ENCODE measurements around the gene SPAG16. TPM values are rescaled to one million over a fixed set of nuclear protein-coding genes. Genes with fewer than 3 reads are reported as not detected.

The SPAG16 gene
- total RNA-seq, 1 donor from 2014 or later: 27.6 TPM

GRCh38 chr2:214365549-214365948, 1081.3 kb downstream of the SPAG16 start:
- DNase-seq (ENCODE audit: low spot score): no peak
- no peak for ATAC-seq
- intact Hi-C loops (cut with DNase I): no loop called here

DNA sequence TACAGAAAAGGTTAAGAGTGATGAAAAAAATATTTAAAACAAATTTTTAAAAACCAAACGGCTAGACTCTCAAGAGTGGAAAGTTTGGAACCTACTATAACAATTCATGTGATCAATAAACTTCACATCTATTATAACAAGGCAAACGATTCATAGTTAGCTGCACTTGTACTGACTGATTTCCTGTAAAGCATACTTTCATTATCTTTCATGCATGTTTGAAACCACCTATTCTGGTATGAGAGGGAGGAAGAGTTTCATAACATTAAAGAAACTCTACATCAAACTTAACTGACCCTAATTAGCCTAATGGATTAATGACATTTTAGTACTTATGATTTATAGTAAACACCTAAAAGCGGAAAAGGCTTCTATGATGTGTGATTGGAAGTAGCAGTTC, 1082.9 kb downstream of the SPAG16 start:
- DNase-seq (ENCODE audit: low spot score): no peak
- intact Hi-C loops (cut with DNase I): no loop called here

DNA sequence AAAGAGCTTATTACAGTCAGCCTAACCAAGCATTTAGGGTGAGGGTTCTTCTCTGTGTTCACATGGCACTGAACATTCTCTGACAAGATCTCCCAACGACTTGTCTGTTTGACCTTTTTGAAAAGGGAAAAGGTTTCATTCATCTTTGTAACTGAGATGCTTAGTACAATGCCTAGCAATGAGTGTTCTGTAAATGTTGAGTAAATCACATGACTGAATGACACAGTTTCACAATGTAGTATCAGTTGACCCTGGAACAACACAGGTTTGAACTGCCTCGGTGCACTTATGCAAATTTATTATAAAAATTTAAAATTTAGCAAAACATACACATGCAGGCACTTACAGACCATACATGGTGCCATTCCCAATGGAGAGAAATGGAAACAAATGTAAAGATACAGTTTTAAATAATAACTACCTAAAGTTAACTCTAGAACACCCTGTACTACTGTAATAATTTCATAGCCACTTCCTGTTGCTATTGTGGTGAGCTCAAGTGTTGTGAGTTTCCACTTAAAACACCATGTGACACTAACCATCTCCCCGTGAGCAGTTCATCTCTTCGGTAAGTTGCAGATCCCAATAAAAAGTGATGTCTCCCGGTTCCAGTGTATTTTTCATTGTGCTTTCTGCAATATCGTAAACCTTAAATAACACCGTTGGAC, 1092.5 kb downstream of the SPAG16 start:
- intact Hi-C loops (cut with DNase I): no loop called here
- ATAC-seq: no peak
- no peak for DNase-seq (ENCODE audit: low spot score)

More for the DNA sequence above, 1082.9 kb downstream of the SPAG16 start:
- ATAC-seq: no peak

DNA sequence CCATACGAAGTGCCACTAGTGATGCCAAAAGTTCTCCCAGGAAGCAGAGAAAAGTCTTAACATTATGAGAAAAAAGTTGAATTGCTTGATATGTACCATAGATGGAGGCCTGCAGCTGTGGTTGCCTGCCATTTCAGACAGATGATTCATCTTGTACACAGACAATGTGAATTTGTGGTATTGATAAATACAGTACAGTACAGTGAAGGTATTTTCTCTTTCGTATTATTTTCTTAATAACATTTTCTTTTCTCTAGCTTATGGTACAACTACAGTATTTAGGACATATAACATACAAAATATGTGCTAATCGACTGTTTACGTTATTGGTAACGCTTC, 1093.0 kb downstream of the SPAG16 start:
- intact Hi-C loops (cut with DNase I): no loop called here
- DNase-seq (ENCODE audit: low spot score): no peak
- ATAC-seq: no peak

GRCh38 chr2:214378455-214379103, 1094.3 kb downstream of the SPAG16 start:
- intact Hi-C loops (cut with DNase I): no loop called here
- ATAC-seq: no peak
- DNase-seq (ENCODE audit: low spot score): no peak

DNA sequence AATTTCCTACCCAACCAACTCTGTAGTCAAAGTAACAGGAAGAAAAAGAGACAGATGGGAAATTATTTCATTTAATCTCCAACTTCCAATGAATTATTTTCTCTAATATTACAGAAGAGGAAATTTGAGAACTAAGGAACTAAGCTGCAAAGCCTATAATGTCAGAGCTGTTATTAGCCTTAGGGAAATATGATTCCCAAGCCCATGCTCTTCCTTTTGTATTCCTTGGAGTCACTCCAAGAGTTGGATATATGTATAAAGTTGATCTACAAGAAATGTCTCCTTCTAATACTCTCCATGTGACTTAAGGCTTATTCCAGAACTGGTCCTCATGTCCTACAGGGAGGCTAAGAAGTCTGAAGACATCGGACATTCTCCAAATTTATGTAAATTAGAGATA, 1095.0 kb downstream of the SPAG16 start:
- DNase-seq (ENCODE audit: low spot score): no peak
- intact Hi-C loops (cut with DNase I): no loop called here
- ATAC-seq: no peak

DNA sequence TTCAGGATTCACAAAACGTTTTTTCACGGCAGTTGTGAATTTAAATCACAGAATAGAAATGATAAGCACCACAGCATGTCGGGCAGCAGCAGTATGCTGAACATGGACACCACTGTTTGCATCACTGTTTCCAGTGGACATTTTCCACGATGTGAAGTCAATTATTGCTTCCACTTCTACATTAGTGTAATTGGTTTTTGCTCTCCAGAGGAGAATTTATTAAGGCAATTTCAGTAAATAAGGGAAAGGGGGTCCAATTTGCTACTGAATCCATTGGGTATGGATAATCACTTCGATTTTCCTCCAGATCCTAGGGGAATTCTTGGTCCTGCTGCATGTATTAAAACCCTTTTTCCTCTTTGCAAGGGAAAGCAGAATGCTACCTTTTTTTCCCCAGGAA, 1096.4 kb downstream of the SPAG16 start:
- DNase-seq (ENCODE audit: low spot score): no peak
- intact Hi-C loops (cut with DNase I): no loop called here
- ATAC-seq: no peak

DNA sequence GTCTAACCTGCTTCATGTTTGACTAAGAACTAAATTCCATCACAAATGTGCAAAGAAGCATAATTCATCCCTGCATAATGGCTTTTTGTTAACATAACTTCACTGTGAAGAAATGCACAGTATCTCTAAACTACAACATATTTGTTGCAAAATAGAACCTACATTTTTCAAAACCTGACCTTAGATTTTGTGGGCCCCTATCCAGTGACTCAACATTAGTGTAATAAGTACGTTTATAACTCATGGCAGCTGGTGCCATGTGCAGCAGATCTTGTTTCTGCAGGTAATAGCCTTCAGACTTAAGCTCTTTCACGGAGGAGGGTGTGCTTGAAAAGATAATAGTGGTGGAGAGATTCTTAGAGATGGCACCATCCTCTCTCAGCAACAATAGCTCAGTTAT, 1098.0 kb downstream of the SPAG16 start:
- intact Hi-C loops (cut with DNase I): no loop called here
- DNase-seq (ENCODE audit: low spot score) (no peak), ATAC-seq (no peak)

GRCh38 chr2:214386720-214387119, 1102.5 kb downstream of the SPAG16 start:
- ATAC-seq (no peak), DNase-seq (ENCODE audit: low spot score) (no peak)
- intact Hi-C loops (cut with DNase I): no loop called here

DNA sequence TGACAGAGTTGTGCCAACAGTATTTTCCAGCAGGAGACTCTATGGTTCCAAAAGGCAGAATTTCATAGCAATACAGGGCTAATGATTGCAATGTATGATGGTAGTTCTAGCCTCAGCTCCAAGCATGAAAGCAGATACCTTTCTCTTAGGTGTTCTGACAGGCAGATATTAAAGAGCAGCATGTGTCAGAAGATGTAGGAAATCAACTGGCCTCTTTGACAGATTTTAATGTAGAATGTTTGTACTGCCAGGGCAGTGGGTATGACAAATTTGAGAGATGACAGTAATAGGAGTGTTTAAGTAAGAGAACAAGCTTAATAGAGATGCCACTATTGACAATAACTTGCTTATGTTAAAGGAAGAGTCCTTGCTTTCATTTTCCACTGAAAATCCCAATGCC, 1105.1 kb downstream of the SPAG16 start:
- intact Hi-C loops (cut with DNase I): no loop called here

GRCh38 chr2:214393796-214394195, 1109.5 kb downstream of the SPAG16 start:
- no peak for DNase-seq (ENCODE audit: low spot score)
- no peak for ATAC-seq
- intact Hi-C loops (cut with DNase I): no loop called here

More for the DNA sequence above, 1105.1 kb downstream of the SPAG16 start:
- DNase-seq (ENCODE audit: low spot score): no peak
- ATAC-seq: no peak

DNA sequence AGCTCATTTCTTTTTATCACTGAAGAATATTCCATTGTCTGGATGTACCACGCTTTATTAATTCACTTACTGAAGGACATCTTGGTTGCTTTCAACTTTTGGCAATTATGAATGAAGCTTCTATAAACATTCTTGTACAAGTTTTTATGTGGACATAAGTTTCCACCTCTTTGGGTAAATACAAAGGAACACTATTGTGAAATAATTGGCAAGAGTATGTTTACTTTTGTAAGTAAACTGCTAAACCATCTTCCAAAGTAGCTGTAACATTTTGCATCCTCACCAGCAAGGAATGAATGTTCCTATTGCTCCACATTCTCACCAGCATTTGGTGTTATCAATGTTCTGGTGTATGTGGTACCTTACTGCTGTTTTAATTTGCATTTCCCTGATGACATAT, 1110.8 kb downstream of the SPAG16 start:
- ATAC-seq (no peak), DNase-seq (ENCODE audit: low spot score) (no peak)
- intact Hi-C loops (cut with DNase I): no loop called here

- no peak for ATAC-seq
- no peak for DNase-seq (ENCODE audit: low spot score)
- intact Hi-C loops (cut with DNase I): no loop called here
Observed at GRCh38 chr2:214401580-214401979, 1117.3 kb downstream of the SPAG16 start.

GRCh38 chr2:214410128-214410775, 1126.0 kb downstream of the SPAG16 start:
- DNase-seq (ENCODE audit: low spot score) (no peak), ATAC-seq (no peak)
- intact Hi-C loops (cut with DNase I): no loop called here

DNA sequence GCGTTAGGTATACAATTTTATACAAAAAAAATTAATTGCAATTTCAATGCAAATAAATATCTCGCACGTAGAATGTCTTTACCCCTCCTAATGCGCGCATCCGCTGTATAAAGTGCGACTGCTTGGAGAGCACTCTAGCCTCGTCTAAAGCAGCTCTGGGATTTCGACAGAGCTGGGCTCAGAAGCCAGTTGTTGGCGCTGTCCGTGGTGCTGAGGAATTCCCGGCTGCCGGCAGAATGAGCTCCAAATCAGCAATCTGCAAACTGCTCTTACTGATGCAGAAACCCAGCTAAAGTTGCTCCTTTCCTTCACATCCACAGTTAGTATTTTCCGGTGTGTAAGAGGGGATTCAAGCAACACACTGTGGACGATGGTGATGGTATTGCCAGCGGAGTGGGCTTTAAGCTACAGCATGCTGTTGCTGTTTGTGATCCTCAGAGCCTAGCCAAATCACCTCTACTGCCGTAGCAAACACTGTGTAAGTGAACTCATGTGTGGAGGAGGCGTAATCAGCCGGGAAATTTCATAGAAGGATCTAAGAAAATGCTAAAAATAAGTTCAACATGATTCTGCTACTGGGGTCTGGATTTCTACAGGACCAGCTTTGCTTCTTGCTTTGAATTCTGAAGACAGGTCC, 1126.8 kb downstream of the SPAG16 start, which contains the start of gene VWC2L:
VWC2L (plus strand) TSS at position 137 of the 637 bp plus-strand sequence. CDS start 3,140 bp downstream, outside the sequence.
- peak; percentile 82 for DNase-seq (ENCODE audit: low spot score)
- peak; percentile 64 for ATAC-seq

GRCh38 chr2:214412679-214413078, 1128.4 kb downstream of the SPAG16 start:
- ATAC-seq (no peak), DNase-seq (ENCODE audit: low spot score) (no peak)

More for the DNA sequence above, 1126.8 kb downstream of the SPAG16 start, which contains the start of gene VWC2L:
- intact Hi-C loops (cut with DNase I): no loop called here

GRCh38 chr2:214436470-214436869, 1152.2 kb downstream of the SPAG16 start:
- ATAC-seq: no peak
- intact Hi-C loops (cut with DNase I): no loop called here
- no peak for DNase-seq (ENCODE audit: low spot score)

More at GRCh38 chr2:214412679-214413078, 1128.4 kb downstream of the SPAG16 start:
- intact Hi-C loops (cut with DNase I): loop anchor here (1.0 kb wide), 1 partner anchor 8 kb away; no protein-coding TSS in a partner anchor

GRCh38 chr2:214450118-214450894, 1166.0 kb downstream of the SPAG16 start:
- ATAC-seq (no peak), DNase-seq (ENCODE audit: low spot score) (no peak)
- intact Hi-C loops (cut with DNase I): no loop called here

Measured in sciatic nerve (tissue), 2 donors.